AG04449 (cell line): ENCODE data around the gene SERPINB8.

ENCODE experiments used
- CTCF ChIA-PET: fragments of 350-600 bp; formaldehyde crosslinking; extraction: SDS; loops from one replicate; lab custom pipeline; 2021; ENCODE audit warnings: antibody characterized with exemption; lab: Yijun Ruan, JAX
- POLR2A ChIA-PET: fragments of 400-600, 350-600 bp; formaldehyde crosslinking; extraction: SDS; loops from one replicate; lab custom pipeline; 2020; ENCODE audit warnings: antibody characterized with exemption, inconsistent platforms; lab: Yijun Ruan, JAX
- DNase-seq: peaks from one replicate; pipeline ENCODE4 v3.0.0-alpha.2; 2010; ENCODE audit warnings: low read depth, low spot score
- H3K4me3 ChIP-seq: 2 replicates; pipeline ENCODE4 v1.5.1; 2011; ENCODE audit warnings: low read depth, mild to moderate bottlenecking, control low read depth, low read length
- CTCF ChIP-seq: IDR thresholded peaks from one replicate; pipeline ENCODE4 v1.5.1; 2011; ENCODE audit warnings: mild to moderate bottlenecking, moderate library complexity, low read length, control low read depth, inconsistent platforms; ENCODE audit not compliant: insufficient read depth; ENCODE audit errors: missing control alignments

Gene SERPINB8

GRCh38 chr18:63974991-63975390 lies 5.1 kb downstream of the SERPINB8 start:
- DNase-seq: no peak
- H3K4me3 ChIP-seq: no peak overlapping the region
- peak; percentile 21 for TF ChIP-seq CTCF
- ChIA-PET CTCF (interaction anchor here (1.0 to 5.2 kb wide), 10 partner anchors 10 to 397 kb away, joined by 3 to 64 read pairs (median 6); no protein-coding TSS in a partner anchor), POLR2A (no interaction called here)

GRCh38 chr18:63975628-63976027 lies 5.7 kb downstream of the SERPINB8 start:
- DNase-seq: no peak
- no peak for TF ChIP-seq CTCF
- no peak overlapping the region for H3K4me3 ChIP-seq
- ChIA-PET POLR2A (no interaction called here), CTCF (interaction anchor here (1.0 to 5.2 kb wide), 10 partner anchors 10 to 397 kb away, joined by 3 to 64 read pairs (median 6); no protein-coding TSS in a partner anchor)

GRCh38 chr18:63977040-63977439 lies 7.2 kb downstream of the SERPINB8 start:
- no peak overlapping the region for H3K4me3 ChIP-seq
- no peak for TF ChIP-seq CTCF
- DNase-seq: no peak
- POLR2A ChIA-PET: no interaction called here
- CTCF ChIA-PET: interaction anchor here (1.0 to 5.2 kb wide), 5 partner anchors 8 to 41 kb away, joined by 3 to 64 read pairs (median 7); no protein-coding TSS in a partner anchor

GRCh38 chr18:63979409-63979920 lies 9.6 kb downstream of the SERPINB8 start:
- 0 out of 2 replicates have a peak overlapping the region, but pooled peaks have one; percentile 3 for H3K4me3 ChIP-seq
- DNase-seq: no peak
- TF ChIP-seq CTCF: peak; percentile 57
- POLR2A ChIA-PET: no interaction called here
- CTCF ChIA-PET: interaction anchor here (0.7 to 2.0 kb wide), 4 partner anchors 9 to 16 kb away, joined by 3 to 11 read pairs (median 7); no protein-coding TSS in a partner anchor

- no peak for TF ChIP-seq CTCF
- ChIA-PET POLR2A (no interaction called here), CTCF (interaction anchor here (0.7 to 2.0 kb wide), 4 partner anchors 8 to 16 kb away, joined by 3 to 11 read pairs (median 7); no protein-coding TSS in a partner anchor)
- no peak for DNase-seq
- no peak overlapping the region for H3K4me3 ChIP-seq
These were observed 10.1 kb downstream of the SERPINB8 start for GRCh38 chr18:63980027-63980426.

- CTCF ChIA-PET: interaction anchor here (1.9 to 6.3 kb wide), 3 partner anchors 13 to 17 kb away, joined by 10 to 66 read pairs (median 11); no protein-coding TSS in a partner anchor
- DNase-seq: no peak
- POLR2A ChIA-PET: no interaction called here
- no peak for TF ChIP-seq CTCF
- no peak overlapping the region for H3K4me3 ChIP-seq
These were observed 11.1 kb downstream of the SERPINB8 start for GRCh38 chr18:63980896-63981460.
